HL-60 (cell line): ENCODE data around the gene CNTNAP4.

Experiments
- CTCF ChIP-seq: IDR thresholded peaks from one replicate; pipeline ENCODE4 v1.5.1; 2011; ENCODE audit warnings: low read length, control low read depth, inconsistent platforms; ENCODE audit not compliant: insufficient read depth
- GABPA ChIP-seq: IDR thresholded peaks from 2 replicates; pipeline ENCODE4 v1.6.1; 2012; ENCODE audit warnings: low read depth
- POLR2AphosphoS5 ChIP-seq: IDR thresholded peaks from 2 replicates; pipeline ENCODE4 v1.6.1; 2012; ENCODE audit warnings: low read depth
- REST ChIP-seq: IDR thresholded peaks from 2 replicates; pipeline ENCODE4 v1.6.1; 2012; ENCODE audit warnings: low read depth; ENCODE audit not compliant: insufficient replicate concordance
- SPI1 ChIP-seq: IDR thresholded peaks from 2 replicates; pipeline ENCODE4 v1.6.1; 2012; ENCODE audit warnings: low read depth, mild to moderate bottlenecking, borderline replicate concordance

- TF ChIP-seq POLR2AphosphoS5: no peak
- TF ChIP-seq CTCF: no peak
- TF ChIP-seq GABPA: no peak
- TF ChIP-seq SPI1: no peak
- TF ChIP-seq REST: no peak
These were observed 58.9 kb downstream of the CNTNAP4 start for GRCh38 chr16:76336112-76336511.
